ENCODE measurements around the gene FIBP.
"Not testable (repeated sequence)": the region's sequence is repeated elsewhere in the genome, so short reads cannot be mapped to it uniquely, and the experiment has no call there.

Gene FIBP

DNA sequence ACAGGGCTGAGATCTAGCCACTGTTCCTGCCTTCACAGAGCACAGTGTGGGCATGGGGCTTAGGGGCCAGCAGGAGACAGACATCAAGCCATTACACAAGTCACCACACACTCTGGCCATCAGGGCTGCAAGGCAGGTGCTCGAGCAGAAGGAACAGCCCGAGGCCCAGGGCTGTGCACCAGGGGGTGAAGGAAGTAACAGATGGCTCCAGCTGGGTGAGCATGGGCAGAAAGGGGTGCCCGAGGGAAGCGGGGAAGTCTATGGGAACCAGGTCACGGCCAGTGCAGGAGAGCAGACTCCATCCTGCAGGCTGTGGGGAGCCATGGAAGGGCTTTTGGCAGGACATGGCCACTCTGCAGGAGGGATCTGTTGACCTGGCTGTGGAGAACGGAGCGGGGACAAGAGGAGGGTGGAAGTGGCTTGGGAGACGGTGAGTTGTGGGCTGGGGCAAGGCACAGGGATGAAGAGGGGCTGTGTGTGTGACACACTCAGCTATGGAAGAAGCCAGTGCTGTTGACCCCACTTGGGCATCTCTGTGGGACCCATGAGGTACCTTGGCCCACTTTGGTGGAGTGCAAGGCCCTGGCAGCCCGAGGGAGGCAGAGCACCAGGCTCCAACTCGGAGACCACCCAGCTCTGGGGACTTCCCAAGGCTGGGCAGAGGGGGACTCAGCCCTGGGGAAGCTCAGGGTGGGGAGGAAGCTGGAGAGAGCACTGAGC lies 27.0 kb upstream of the FIBP start:
- no peak for DNase-seq (ENCODE audit: low spot score)

- no peak for DNase-seq (ENCODE audit: low spot score)
These were observed 24.6 kb upstream of the FIBP start for GRCh38 chr11:65912845-65913244.

- DNase-seq (ENCODE audit: low spot score): no peak
These were observed 23.7 kb upstream of the FIBP start for GRCh38 chr11:65911682-65912568.

DNA sequence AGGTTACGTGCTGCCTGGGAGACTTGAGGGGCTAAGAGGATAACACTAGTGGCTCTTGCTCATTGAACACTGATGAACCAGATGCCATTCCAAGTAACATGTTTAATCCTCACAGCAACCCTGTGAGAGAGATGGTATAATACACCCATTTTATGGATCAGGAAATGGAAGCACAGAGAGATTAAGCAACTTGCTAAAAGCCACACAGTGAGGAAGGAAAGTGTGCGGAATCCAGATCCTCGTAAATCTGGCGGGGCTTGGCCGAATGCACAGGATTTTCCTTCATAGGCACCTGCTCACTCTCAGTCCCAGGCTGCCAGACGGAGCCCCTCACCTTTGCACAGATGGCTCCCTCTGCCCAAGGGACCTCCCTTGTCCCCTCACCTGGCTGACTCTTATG lies 19.6 kb upstream of the FIBP start:
- DNase-seq (ENCODE audit: low spot score): no peak

DNA sequence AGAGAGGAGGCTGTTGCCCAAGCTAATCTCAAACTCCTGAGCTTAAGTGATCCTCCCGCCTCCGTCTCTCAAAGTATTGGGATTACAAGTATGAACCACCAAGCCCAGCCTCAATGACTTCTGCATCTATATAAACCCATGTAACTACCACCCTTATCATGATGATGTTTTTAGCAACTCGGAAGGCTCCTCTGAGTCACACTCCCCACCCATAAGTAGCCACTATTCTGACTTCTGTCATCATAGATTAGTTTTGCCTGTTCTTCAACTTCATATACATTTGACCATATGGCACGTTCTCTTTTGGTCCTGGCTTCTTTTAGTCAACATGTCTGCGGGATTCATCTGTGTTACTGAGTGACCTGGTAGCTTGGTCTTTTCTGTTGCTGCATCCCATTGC lies 18.3 kb upstream of the FIBP start:
- DNase-seq (ENCODE audit: low spot score): no peak

DNA sequence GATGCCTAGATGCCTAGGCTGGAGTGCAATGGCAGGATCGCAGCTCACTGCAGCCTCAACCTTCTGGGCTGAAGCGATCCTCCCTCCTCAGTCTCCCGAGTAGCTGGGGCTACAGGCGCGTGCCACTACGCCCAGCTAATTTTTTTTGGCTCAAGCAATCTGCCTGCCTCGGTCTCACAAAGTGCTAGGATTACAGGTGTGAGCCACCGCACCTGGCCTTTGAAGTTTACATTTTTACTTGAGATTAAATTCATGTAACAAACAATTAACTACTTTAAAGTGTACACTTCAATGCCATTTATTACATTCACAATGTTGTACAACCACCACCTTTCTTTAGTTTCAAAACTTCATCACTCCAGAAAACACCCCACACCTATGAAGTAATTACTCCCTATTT lies 15.4 kb upstream of the FIBP start:
- DNase-seq (ENCODE audit: low spot score): no peak

DNA sequence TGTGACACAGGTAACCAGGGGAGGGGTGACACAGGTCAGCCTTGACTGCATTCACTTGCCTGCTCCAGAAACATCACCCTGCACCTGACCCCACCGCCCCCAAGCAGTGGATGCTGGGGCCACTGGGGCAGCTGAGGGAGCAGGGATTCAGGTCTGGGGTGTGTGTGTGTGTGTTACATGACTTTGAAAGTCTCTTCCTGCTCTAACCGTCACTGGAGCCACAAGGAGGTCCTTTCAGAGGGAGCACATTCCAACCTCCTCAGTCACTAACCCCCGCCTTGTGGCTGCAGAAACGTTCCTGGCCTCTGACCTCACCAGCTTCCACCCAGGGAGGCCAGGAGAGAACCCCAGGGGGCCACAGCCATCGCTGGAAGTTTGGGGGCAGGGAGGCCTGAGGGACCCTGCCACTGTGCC lies 14.8 kb upstream of the FIBP start:
- no peak for DNase-seq (ENCODE audit: low spot score)

DNA sequence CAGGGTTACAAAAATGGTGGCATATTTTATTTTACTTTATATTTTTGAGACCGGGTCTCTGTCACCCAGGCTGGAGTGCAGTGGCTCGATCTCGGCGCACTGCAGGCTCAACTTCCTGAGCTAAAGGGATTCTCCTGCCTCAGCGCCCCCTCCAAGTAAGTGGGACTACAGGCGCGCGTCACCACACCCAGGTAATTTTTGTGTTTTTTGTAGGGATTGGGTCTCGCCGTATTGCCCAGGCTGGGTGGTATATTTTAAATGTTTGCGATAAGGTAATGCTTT lies 12.6 kb upstream of the FIBP start:
- no peak for DNase-seq (ENCODE audit: low spot score)

DNA sequence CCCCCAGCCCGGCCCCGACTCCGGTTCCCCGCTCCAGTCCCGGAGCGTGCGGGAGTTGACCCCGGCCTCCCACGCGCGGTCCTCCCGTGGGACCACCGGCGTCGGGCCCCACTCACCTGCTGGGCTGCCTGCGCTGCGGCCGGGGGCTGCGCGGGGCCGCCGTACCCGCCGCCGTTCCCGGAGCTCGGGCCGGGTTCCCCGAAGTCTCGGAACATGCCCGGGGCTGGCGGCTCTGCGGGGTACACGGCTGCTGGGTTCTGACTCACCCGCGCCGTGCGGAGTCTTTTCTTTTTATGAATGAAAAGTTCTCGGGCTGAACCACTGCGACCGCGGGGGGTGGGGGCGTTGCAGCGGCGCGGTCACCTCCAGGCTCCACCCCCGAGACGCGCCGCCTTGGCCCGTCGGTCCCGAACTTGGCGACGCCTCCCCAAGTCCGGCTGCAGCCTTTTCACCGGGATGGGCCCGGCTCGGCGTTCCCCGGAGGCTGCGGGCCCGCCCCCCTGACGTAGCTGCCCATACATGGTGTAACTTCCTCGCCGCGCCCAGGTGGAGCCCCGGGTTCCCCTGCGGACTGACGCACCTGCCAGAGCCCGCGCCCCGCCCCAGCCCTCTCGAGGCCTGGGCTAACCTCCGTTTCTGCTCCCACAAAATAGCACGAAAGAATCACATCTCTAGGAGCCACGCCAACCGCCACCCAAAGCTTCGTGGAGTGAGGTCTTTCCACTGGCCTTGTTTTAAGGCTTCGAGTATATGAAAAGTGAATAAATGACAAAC lies 12.0 kb upstream of the FIBP start, which contains the start of gene FOSL1:
TSS of gene FOSL1 (minus strand) at position 264 of the 774 bp plus-strand sequence. CDS start at position 215, 49 bp downstream.
- no peak for DNase-seq (ENCODE audit: low spot score)

DNA sequence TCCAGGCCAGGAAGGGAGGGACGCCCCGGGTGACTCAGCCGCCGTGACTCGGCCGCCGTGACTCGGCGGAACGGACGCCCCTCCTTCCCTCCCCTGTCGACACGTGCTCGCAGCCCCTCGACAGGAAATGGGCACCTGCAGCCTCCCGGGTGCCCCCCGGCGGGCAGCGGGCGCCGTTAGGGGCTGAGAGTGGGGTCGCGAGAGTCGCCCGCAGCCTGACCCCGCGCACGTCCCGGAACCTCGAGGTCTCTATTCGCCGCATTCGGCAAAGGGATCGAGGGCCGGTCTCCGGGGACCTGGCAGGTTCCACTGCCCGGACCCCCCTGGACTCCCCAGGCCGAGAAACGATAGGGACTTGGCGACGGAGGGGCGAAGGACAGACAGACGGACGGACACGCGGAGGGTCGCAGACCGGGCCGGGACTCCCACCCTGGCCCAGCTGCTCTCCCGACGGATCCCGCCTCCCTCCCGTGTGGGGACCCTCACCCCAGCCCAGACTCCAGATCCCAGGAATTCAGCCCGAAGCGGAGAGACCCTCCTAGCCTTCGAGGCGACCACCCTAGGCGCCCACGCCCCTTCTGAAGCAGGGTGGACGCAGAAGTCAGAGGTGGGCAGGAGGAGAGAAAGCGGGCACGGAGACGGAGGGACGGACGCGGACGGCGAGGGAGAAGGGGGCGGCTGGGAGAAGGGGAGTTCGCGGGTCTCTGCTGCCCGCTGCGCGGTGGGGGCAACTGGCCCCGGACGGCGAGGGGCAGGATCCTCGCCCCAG lies 11.3 kb upstream of the FIBP start:
- DNase-seq (ENCODE audit: low spot score): no peak

DNA sequence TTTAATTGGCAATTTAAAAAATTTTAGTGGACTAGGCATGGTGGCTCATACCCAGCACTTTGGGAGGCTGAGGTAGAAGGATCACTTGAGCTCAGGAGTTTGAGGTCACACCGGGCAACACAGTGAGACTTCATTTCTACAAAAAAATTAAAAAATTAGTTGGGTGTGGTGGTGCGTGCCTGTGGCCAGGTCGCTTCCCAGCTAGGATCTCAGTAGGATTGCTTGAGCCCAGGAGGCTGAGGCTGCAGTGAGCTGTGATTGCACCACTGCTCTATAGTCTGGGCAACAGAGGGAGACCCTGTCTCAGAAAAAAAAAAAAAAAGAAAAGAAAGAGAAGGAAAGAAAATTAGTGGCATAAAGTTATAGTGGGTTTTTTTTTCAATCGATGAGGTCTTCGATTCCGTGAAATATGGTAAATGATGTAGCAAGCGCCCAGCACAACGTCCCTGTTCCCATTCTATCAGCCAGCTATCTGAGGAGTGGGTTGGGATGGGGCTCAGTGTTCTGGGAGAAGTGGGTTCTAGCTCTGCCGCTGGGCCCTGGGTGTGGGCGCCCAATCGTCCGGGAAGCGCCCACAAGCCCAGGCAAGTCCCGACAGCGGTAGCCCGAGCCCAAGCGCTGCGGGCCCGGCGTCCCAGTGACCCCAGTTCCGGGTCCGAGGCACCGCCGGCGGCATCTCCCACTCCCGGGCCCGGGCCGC lies 10.5 kb upstream of the FIBP start:
- DNase-seq (ENCODE audit: low spot score): no peak

DNA sequence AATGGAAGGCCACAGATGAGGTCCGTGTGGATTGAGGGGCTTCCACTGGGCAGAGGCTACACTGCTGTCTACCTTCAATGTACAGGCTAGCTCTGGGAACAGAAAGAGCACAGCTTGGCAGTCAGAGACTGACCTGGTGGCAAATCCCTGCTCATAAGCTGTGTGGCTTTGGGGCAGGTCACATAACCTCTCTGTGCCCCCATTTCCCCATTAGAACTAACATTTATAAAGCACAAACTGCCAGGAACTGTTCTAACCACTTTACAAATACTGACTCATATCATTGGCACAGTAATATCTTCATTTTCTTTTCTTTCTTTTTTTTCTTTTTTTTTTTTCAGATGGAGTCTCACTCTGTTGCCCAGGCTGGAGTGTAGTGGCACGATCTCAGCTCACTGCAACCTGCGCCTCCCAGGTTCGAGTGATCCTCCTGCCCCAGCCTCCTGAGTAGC lies 8.8 kb upstream of the FIBP start:
- no peak for DNase-seq (ENCODE audit: low spot score)

DNA sequence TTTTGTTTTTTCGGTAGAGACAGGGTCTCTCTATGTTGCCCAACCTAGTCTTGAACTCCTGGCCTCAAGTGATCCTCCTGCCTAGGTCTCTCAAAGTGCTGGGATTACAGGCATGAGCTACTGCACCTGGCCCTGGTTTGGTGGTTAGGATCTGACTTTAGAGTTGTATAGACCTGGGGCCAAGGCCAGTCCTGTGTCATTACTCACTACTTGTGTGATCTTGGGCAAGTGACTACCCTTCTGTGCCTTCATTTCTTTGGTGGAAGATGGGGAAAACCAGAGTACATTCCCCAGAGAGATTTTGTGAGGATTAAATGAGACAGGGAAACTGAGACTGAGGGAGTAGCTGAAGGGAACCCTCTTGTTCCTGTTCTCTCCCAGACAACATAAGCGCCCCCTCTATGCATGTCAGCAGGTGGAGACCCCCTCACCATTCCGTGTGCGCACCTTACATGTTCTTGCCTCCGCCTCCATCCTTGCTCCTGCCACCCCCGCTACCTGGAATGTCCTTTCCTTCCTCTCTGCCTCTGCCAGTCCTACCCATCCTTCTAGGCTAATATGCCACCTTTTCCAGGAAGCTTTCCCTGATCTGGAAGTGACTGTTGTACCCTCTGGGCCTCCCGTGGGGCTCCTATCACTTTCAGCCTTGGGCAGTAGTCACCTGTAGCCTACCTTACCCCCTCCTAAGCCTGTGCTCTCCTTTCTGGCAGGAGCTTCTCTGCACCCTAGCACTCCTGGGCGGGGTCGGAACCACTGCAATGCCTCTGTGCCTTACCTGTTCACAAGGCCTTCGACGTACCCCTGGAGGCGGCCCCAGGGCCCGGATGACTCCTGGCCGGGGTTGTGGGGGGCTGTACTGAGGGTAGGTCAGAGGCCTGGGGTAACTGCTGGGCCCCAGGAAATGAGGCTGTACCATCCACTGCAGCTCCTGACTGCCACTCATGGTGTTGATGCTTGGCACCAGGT lies 8.0 kb upstream of the FIBP start:
- DNase-seq (ENCODE audit: low spot score): no peak

DNA sequence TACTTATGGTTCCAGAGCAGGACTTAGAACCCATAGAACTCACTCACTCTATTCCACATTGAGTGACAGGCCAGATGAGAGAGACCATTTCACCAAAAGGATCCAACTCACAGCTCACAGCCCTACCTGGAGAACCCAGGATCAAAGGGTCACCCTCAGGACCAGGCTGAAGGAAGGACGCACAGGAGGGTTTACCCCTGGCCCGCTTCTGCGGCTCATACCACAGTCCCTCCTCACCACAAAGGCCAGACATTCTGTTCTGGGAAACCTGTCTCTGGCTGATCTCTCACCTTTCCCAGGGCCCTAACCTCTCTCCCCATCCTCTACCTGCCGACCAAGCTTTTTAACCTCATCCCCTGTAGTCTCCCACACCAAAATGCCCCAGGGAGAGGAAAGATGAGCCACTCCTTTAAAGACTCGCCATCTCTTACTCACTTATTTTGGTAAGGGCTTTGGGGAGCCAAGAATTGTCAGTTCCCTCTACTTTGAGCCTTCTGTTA lies 7.3 kb upstream of the FIBP start:
- DNase-seq (ENCODE audit: low spot score): no peak

DNA sequence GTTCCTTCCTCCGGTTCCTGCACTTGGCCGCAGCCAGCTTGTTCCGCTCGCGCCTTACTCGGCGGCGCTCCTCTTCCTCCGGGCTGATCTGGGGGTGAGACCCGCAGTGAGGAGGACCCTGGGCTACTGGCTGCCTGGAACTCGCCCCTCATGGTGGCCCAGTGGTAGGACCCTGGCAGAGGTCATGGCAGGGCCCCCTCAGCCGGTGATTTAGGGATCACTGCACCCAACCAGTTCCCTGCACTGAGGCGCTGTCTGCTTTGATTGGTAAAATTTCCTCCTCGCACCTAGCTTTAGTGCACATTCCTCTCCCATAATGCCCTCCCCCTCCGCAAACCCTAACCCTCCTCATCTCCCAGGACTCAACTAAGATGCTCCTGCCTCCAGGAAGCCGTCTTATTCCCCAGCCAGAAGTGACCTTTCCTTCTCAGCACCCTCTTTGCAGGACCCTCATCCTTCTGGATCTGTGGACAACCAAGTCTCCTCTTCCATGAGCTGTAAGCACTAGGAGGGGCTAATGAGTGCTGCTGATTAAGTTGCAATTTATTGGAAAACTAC lies 5.8 kb upstream of the FIBP start:
- DNase-seq (ENCODE audit: low spot score): no peak

DNA sequence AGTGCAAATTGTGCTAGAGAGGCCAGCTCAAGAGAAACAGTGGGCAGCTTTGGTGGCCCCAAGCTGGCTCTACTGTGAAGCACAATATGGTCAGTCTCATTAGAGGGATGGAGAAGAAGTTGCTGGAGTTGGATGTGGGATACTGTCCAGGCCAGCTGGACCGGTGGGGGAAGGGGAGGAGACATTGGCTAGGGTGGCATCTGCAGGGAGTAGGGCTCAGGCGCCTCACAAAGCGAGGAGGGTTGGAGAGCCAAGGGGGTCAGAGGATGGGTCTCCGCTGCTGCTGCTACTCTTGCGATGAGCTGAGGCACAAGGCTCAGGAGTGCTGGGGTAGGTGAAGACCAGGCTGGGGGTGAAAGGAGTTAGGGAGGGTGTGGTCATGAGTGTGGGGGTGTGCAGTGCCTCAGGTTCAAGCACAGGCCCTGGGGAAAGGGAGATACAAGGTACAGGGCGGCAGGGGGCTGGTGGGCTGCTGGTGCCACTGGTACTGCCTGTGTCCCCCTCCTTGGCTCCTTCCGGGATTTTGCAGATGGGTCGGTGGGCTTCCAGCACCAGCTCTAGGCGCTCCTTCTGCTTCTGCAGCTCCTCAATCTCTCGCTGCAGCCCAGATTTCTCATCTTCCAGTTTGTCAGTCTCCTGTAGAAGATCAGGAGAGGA lies 4.5 kb upstream of the FIBP start:
- no peak for DNase-seq (ENCODE audit: low spot score)

- not testable (repeated sequence) for DNase-seq (ENCODE audit: low spot score)
These were observed 3.9 kb upstream of the FIBP start for GRCh38 chr11:65892137-65892540.

DNA sequence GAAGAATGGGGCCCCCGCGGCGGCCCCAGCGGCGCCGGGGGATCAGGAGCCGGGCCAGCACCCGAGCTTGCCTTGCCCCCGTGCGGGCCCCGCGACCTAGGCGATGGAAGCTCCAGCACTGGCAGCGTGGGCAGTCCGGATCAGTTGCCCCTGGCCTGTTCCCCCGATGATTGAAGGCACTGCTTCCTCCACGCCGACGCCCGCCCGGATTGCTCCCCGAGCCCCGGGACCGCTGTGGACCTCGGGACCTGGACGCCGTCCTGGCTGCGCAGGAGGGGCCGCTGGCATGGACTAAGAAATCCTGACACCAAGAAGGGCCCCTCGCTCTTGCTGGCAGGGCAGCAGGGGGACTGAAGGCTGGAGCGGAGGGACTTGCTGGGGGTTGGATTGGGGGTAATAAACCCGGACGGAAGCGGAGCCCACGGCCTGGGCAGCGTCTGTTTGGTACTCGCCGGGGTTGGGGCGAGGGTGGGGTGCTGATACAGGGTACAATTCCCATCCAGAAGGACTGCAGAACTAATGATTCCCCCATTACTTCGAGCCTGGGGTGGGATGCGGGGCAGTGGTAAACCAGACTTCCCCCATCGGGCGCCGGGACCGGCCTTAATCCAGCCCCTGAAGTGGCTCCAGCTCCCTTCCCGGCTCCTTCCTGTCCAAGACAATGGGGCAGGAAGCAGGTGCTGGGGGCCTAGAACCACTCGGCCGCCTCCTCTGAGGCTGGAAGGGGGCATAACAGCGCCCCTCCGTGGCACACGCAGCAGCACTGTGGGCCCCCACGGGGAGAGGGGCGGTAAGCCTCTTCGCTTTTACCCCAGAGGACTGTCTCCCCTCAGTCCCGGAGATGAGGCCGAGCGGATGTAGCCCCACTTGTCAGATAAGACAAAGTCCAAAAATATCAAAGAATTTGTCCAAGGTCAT lies 3.2 kb upstream of the FIBP start:
- DNase-seq (ENCODE audit: low spot score): no peak

Data from kidney capillary endothelial cell (primary cell).